K562 (cell line): ENCODE data around the gene SNAPC2. TPM values are rescaled to one million over a fixed set of nuclear protein-coding genes. Genes with fewer than 3 reads are reported as not detected.
A peak's percentile ranks its signal among the peaks of the same experiment; 100 is the strongest.

Source experiments
- ATAC-seq: fragments of 200-7000 bp; cut with Tn5 transposase; 3 replicates; pipeline ENCODE4 v1.9.1; 2020; ENCODE audit warnings: moderate library complexity
- BruUV-seq: library from RNA; stranded (reverse); fragments of 400-500 nt; replicated peaks from 2 replicates; lab custom pipeline; 2021; lab: Mats Ljungman, UMichigan
- CTCF ChIA-PET: fragments of 300-600 bp; formaldehyde crosslinking; extraction: SDS; loops from one replicate; lab custom pipeline; 2021; ENCODE audit warnings: low intra/inter-chr PET ratio; lab: Yijun Ruan, JAX
- POLR2A ChIA-PET: fragments of 300-600, 350-650 bp; sonication (Branson Sonifier 250); formaldehyde crosslinking; extraction: SDS; loops from one replicate; lab custom pipeline; 2021; ENCODE audit warnings: antibody characterized with exemption, inconsistent platforms; lab: Yijun Ruan, JAX
- DNase-seq, 4 experiments: peaks; one replicate each; pipeline versions ENCODE4 v3.0.0 to v3.0.0-alpha.2; 2011 to 2018; ENCODE audit warnings: low spot score in 3 of 4, mixed read lengths in 3 of 4; ENCODE audit errors: extremely low read depth in 1 of 4
- FAIRE-seq: peaks from 2 replicates; lab custom pipeline; 2011; peaks lifted over from hg19 to GRCh38; lab: Jason Lieb, UNC
- H2AFZ ChIP-seq: 2 replicates; pipeline ENCODE4 v1.6.0; 2011; ENCODE audit warnings: low read depth, low read length, control low read depth, inconsistent platforms
- H3K27ac ChIP-seq: fragments of 200-600 bp; 3 replicates; pipeline ENCODE4 v1.8.0; 2011; ENCODE audit warnings: low read depth, mild to moderate bottlenecking, control low read depth, inconsistent platforms, low read length, moderate library complexity, mixed read lengths; ENCODE audit errors: extremely low read depth
- H3K27me3 ChIP-seq, 2 experiments: fragments of 300-600 bp in 1 of 2; 2 replicates in 1 of 2; 3 replicates in 1 of 2; pipeline versions ENCODE4 v1.6.0 to v1.8.0; 2011; ENCODE audit warnings: inconsistent platforms in 2 of 2, low read length in 2 of 2, mild to moderate bottlenecking in 1 of 2, mixed read lengths in 1 of 2, moderate library complexity in 1 of 2; ENCODE audit not compliant: control insufficient read depth in 2 of 2, insufficient read depth in 2 of 2
- H3K36me3 ChIP-seq: fragments of 300-600 bp; 3 replicates; pipeline ENCODE4 v1.8.0; 2011; ENCODE audit warnings: mild to moderate bottlenecking, low read length, inconsistent platforms; ENCODE audit not compliant: control insufficient read depth, insufficient read depth
- H3K4me1 ChIP-seq, 2 experiments: fragments of 200-600 bp in 1 of 2; replicated peaks in 1 of 2; 2 replicates in 1 of 2; 3 replicates in 1 of 2; pipeline versions ENCODE4 v1.5.1 to v1.8.0; 2011; ENCODE audit warnings: inconsistent platforms in 2 of 2, low read length in 2 of 2, mild to moderate bottlenecking in 1 of 2, mixed read lengths in 1 of 2, moderate library complexity in 1 of 2; ENCODE audit not compliant: control insufficient read depth in 2 of 2, insufficient read depth in 2 of 2
- H3K4me2 ChIP-seq: 2 replicates; pipeline ENCODE4 v1.6.1; 2011; ENCODE audit warnings: low read length, control low read depth, inconsistent platforms, mixed read lengths; ENCODE audit not compliant: insufficient read depth
- H3K4me3 ChIP-seq: fragments of 200-600 bp; sonication (generic), shearing (Covaris generic); 2 replicates; pipeline ENCODE4 v1.5.1; 2016; ENCODE audit warnings: control low read depth, inconsistent platforms
- H3K79me2 ChIP-seq: fragments of 200-600 bp; 3 replicates; pipeline ENCODE4 v1.8.0; 2011; ENCODE audit warnings: low read length, inconsistent platforms; ENCODE audit not compliant: control insufficient read depth, insufficient read depth
- H3K9ac ChIP-seq, 2 experiments: 2 replicates each; pipeline versions ENCODE4 v1.6.0 to v1.6.1; 2011; ENCODE audit warnings: low read depth in 2 of 2, low read length in 2 of 2, control low read depth in 1 of 2, inconsistent platforms in 1 of 2, mild to moderate bottlenecking in 1 of 2, mixed read lengths in 1 of 2; ENCODE audit not compliant: insufficient read depth in 1 of 2
- H3K9me1 ChIP-seq: one replicate; pipeline ENCODE4 v1.6.0; 2011; ENCODE audit warnings: inconsistent platforms, mild to moderate bottlenecking, low read length, moderate library complexity; ENCODE audit not compliant: control insufficient read depth, insufficient read depth
- H3K9me3 ChIP-seq: replicated peaks from 2 replicates; pipeline ENCODE4 v1.5.1; 2011; ENCODE audit warnings: low read depth, low read length, inconsistent platforms; ENCODE audit not compliant: control insufficient read depth, insufficient read depth
- H4K20me1 ChIP-seq: replicated peaks from 2 replicates; pipeline ENCODE4 v1.6.1; 2011; ENCODE audit warnings: low read length, inconsistent platforms, mixed read lengths; ENCODE audit not compliant: control insufficient read depth, insufficient read depth
- MED1 ChIP-seq: sonication (generic); formaldehyde crosslinking; IDR thresholded peaks from 2 replicates; pipeline ENCODE4 v1.8.1; 2023; ENCODE audit warnings: missing genetic modification reagents, borderline replicate concordance
- ZFPM2 ChIP-seq: fragments of 250-450 bp; sonication (Bioruptor Pico); IDR thresholded peaks from 2 replicates; pipeline ENCODE4 v1.5.1; 2022; ENCODE audit warnings: mild to moderate bottlenecking
- WGBS: fragments of 100-300 bp; shearing (Covaris generic); methylation state at CpG from one replicate; pipeline ENCODE4 v1.1.6; 2016; ENCODE audit warnings: low coverage, mixed read lengths; ENCODE audit not compliant: insufficient coverage; ENCODE audit errors: missing lambda C conversion rate; 5-methylcytosine and 5-hydroxymethylcytosine counted together
- in situ Hi-C: fragments of 300-500 bp; cut with MboI; formaldehyde crosslinking; loops from 4 replicates; pipeline ENCODE4 v1.15.0; 2018; ENCODE audit warnings: inconsistent platforms, mixed read lengths
- intact Hi-C: fragments of 100-400 bp; cut with micrococcal nuclease; formaldehyde crosslinking; loops from 2 replicates; pipeline ENCODE4 v1.14.2; 2022
- polyA plus RNA-seq, 8 experiments: library from polyadenylated mRNA; depleted of rRNA in 4 of 8; stranded (reverse) in 5 of 8; unstranded in 3 of 8; fragments of >200 nt; fragmentation: Nextera tagmentation in 2 of 8; fragmentation: Illumina TruSeq in 1 of 8; extraction: Ambion mirVana in 2 of 8; extraction: Trizol in 1 of 8; gene quantifications; 2 replicates each; pipeline versions ENCODE4 v1.2.1 to v1.2.3, GENCODE V29; 2011 to 2014; ENCODE audit warnings: inconsistent platforms in 1 of 8, missing spikeins in 1 of 8
- total RNA-seq, 7 experiments: library from RNA; depleted of rRNA in 6 of 7; stranded (reverse); fragments of >200 nt in 6 of 7; fragmentation: Illumina TruSeq in 2 of 7; extraction: Trizol in 2 of 7; gene quantifications; 2 replicates each; pipeline versions ENCODE4 v1.2.1 to v1.2.3, GENCODE V29; 2011 to 2021; ENCODE audit warnings: low replicate concordance in 1 of 7
- TF ChIP-seq, protein P1 (sequence below): fragments of 250-450 bp; sonication (Bioruptor Pico); IDR thresholded peaks from 2 replicates; pipeline ENCODE4 v1.8.0; 2022; ENCODE audit warnings: moderate library complexity, mild to moderate bottlenecking, inconsistent platforms

SNAPC2 gene
- total and polyA plus RNA-seq, 9 of the 15 experiments (the other 6 are each of a cell fraction or from before 2014, with no cell fraction given), result 0.59 to 45.1 (median 15.3) TPM

DNA sequence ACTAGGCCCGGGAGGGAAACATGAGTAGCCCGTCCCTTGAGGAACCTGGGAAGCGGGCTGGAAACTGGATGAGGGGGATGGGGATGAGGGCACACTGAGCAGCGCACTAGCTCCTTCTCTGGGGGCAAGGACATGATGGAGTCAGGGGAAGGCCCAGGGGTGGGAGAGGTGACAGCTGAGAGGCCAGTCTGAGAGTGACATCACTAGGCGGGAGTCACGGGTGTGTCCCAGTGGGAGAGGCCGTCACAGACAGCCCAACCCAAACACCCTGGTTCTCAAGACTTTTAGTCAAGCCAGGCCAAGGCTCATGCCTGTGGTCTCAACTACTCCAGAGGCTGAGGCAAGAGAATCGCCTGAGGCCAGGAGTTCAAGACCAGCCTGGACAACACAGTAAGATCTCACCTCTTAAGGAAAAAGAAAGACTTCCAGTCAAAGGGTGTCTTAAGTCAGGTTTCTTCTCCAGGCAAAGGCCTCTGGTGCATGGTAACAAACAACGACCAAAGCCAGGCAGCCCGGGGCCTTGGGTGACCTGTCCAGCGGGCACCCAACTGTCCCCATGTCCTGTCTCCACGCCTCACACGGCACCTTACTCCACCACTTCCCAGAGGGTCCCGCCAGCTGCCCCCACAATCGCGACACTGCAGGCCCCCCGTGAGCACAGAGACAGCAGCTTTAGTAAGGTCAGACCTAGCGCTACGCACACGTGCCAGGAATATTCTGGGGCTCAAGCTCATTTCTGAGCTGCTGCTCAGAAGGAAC is 48.8 kb downstream of the SNAPC2 start:
- Histone ChIP-seq H3K9me1 (no peaks in the 10 kb centered on the region), H3K4me3 (no peak overlapping the region), H3K27me3 (no peaks in the 10 kb centered on the region), H3K36me3 (peaks cover 89% of the 10 kb centered on the region; the same call in 2 of the 3 replicates), H2AFZ (no peak overlapping the region), H3K9me3 (no peaks in the 10 kb centered on the region), H3K27ac (no peak overlapping the region), H3K4me1 (peaks cover 0 to 4% of the 10 kb centered on the region in 2 experiments; a peak in 2 of 5 replicates), H3K4me2 (no peak overlapping the region), H3K79me2 (no peaks in the 10 kb centered on the region), H4K20me1 (no peaks in the 10 kb centered on the region; the same call in none of the 2 replicates)
- WGBS, result 92% methylated on average over 20 of the region's 20 CpGs
- CTCF ChIA-PET, result no interaction called here
- no peak for ATAC-seq
- DNase-seq, result peak in 2 of 4 experiments; percentile 42 to 46
- POLR2A ChIA-PET, result interaction anchor here (0.6 to 3.7 kb wide), 3 partner anchors 25 to 577 kb away, joined by 3 to 15 read pairs (median 6); partner anchors contain the start of gene TIMM44
- no TSS peak for BruUV-seq
- intact Hi-C loops (no loop called here), in situ Hi-C loops (no loop called here)
- no peak for FAIRE-seq
- TF ChIP-seq, protein P1, sequence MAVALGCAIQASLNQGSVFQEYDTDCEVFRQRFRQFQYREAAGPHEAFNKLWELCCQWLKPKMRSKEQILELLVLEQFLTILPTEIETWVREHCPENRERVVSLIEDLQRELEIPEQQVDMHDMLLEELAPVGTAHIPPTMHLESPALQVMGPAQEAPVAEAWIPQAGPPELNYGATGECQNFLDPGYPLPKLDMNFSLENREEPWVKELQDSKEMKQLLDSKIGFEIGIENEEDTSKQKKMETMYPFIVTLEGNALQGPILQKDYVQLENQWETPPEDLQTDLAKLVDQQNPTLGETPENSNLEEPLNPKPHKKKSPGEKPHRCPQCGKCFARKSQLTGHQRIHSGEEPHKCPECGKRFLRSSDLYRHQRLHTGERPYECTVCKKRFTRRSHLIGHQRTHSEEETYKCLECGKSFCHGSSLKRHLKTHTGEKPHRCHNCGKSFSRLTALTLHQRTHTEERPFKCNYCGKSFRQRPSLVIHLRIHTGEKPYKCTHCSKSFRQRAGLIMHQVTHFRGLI (CRISPR knock-in tag), result no peak
- TF ChIP-seq ZFPM2 (CRISPR knock-in tag), result no peak
- TF ChIP-seq MED1 (CRISPR knock-in tag), result no peak
- TF ChIP-seq, all 486 proteins: peak for 0
- H3K9ac ChIP-seq, result peak overlapping the region in 1 of 2 experiments; percentile 66; a peak in 2 of 4 replicates
